HepG2 (cell line): Measurements from ENCODE around the gene TXNRD2. TPM values are rescaled to one million over a fixed set of nuclear protein-coding genes. Genes with fewer than 3 reads are reported as not detected.

ENCODE experiments used
- ATAC-seq: fragments of 200-7000 bp; cut with Tn5 transposase; 3 replicates; pipeline ENCODE4 v1.9.1; 2020; ENCODE audit warnings: mild to moderate bottlenecking, moderate library complexity
- BruUV-seq: library from RNA; stranded (reverse); fragments of 400-500 nt; replicated peaks from 2 replicates; lab custom pipeline; 2021; lab: Mats Ljungman, UMichigan
- CTCF ChIA-PET: fragments of 300-600 bp; formaldehyde crosslinking; extraction: SDS; loops from one replicate; lab custom pipeline; 2021; ENCODE audit warnings: low total read pairs, inconsistent platforms, low intra/inter-chr PET ratio; lab: Yijun Ruan, JAX
- POLR2A ChIA-PET: fragments of 350-600 bp; sonication (Branson Sonifier 250); formaldehyde crosslinking; loops from one replicate; lab custom pipeline; 2020; ENCODE audit warnings: antibody characterized with exemption, inconsistent platforms; lab: Yijun Ruan, JAX
- DNase-seq: peaks from one replicate; pipeline ENCODE4 v3.0.0-alpha.2; 2015; ENCODE audit warnings: low spot score
- FAIRE-seq: peaks from 3 replicates; lab custom pipeline; 2011; peaks lifted over from hg19 to GRCh38; lab: Jason Lieb, UNC
- H2AFZ ChIP-seq: one replicate; pipeline ENCODE4 v1.6.1; 2011; ENCODE audit warnings: low read length, inconsistent platforms
- H3K27ac ChIP-seq: fragments of 300-600 bp; 3 replicates; pipeline ENCODE4 v1.8.0; 2011; ENCODE audit warnings: mixed run types, mild to moderate bottlenecking, mixed read lengths, low read length, inconsistent platforms; ENCODE audit not compliant: insufficient read depth; ENCODE audit errors: extremely low read length
- H3K27me3 ChIP-seq, 2 experiments: fragments of 200-600 bp in 1 of 2; 2 replicates in 1 of 2; 3 replicates in 1 of 2; pipeline versions ENCODE4 v1.6.0 to v1.8.0; 2011; ENCODE audit warnings: low read length in 2 of 2, mild to moderate bottlenecking in 2 of 2, moderate library complexity in 2 of 2, inconsistent platforms in 1 of 2; ENCODE audit not compliant: insufficient read depth in 2 of 2, control insufficient read depth in 1 of 2
- H3K36me3 ChIP-seq, 2 experiments: fragments of 200-600 bp in 1 of 2; replicated peaks in 1 of 2; 2 replicates in 1 of 2; 3 replicates in 1 of 2; pipeline versions ENCODE4 v1.5.1 to v1.8.0; 2011; ENCODE audit warnings: low read length in 2 of 2, inconsistent platforms in 1 of 2; ENCODE audit not compliant: insufficient read depth in 2 of 2, control insufficient read depth in 1 of 2
- H3K4me1 ChIP-seq: 2 replicates; pipeline ENCODE4 v1.5.1; 2012; ENCODE audit warnings: low read length, inconsistent platforms; ENCODE audit not compliant: insufficient read depth
- H3K4me2 ChIP-seq: 2 replicates; pipeline ENCODE4 v1.6.0; 2011; ENCODE audit warnings: low read depth, low read length, inconsistent platforms
- H3K4me3 ChIP-seq, 3 experiments: fragments of 200-600 bp in 1 of 3; sonication (generic), shearing (Covaris generic) in 1 of 3; replicated peaks in 1 of 3; 2 replicates each; pipeline ENCODE4 v1.5.1; 2011 to 2016; ENCODE audit warnings: low read length in 3 of 3, inconsistent platforms in 2 of 3, low read depth in 2 of 3, mild to moderate bottlenecking in 2 of 3, control low read depth in 1 of 3, mixed read lengths in 1 of 3; ENCODE audit not compliant: insufficient read depth in 1 of 3
- H3K79me2 ChIP-seq: one replicate; pipeline ENCODE4 v1.6.1; 2011; ENCODE audit warnings: low read length, inconsistent platforms; ENCODE audit not compliant: insufficient read depth
- H3K9ac ChIP-seq: 2 replicates; pipeline ENCODE4 v1.6.0; 2011; ENCODE audit warnings: mild to moderate bottlenecking, low read depth, low read length, inconsistent platforms; ENCODE audit not compliant: insufficient read depth
- H3K9me3 ChIP-seq: 2 replicates; pipeline ENCODE4 v1.5.1; 2012; ENCODE audit warnings: mild to moderate bottlenecking, low read length
- H4K20me1 ChIP-seq: 2 replicates; pipeline ENCODE4 v1.6.0; 2011; ENCODE audit warnings: inconsistent platforms, mild to moderate bottlenecking, low read length, moderate library complexity; ENCODE audit not compliant: insufficient read depth
- CEBPZ ChIP-seq: IDR thresholded peaks from 2 replicates; pipeline ENCODE4 v1.6.1; 2012; ENCODE audit warnings: low read length, improper control_type of control experiment
- PHF21A ChIP-seq: sonication (generic); formaldehyde crosslinking; IDR thresholded peaks from 2 replicates; pipeline ENCODE4 v1.5.0; 2020; ENCODE audit warnings: mild to moderate bottlenecking, missing genetic modification reagents
- TIGD3 ChIP-seq: sonication (generic); formaldehyde crosslinking; IDR thresholded peaks from 2 replicates; pipeline ENCODE4 v1.5.1; 2020; ENCODE audit warnings: mild to moderate bottlenecking, missing genetic modification reagents, borderline replicate concordance
- ZBTB26 ChIP-seq: IDR thresholded peaks from 2 replicates; pipeline ENCODE4 v1.6.1; 2016; ENCODE audit warnings: missing compliant biosample characterization, missing genetic modification reagents, borderline replicate concordance
- ZFX ChIP-seq: sonication (generic); formaldehyde crosslinking; IDR thresholded peaks from 2 replicates; pipeline ENCODE4 v1.4.0; 2020; ENCODE audit warnings: mild to moderate bottlenecking, low read depth, missing genetic modification reagents, moderate library complexity
- ZNF451 ChIP-seq: sonication (generic); formaldehyde crosslinking; IDR thresholded peaks from 2 replicates; pipeline ENCODE4 v1.5.0; 2020; ENCODE audit warnings: mild to moderate bottlenecking, missing genetic modification reagents
- ZNF503 ChIP-seq: sonication (generic); formaldehyde crosslinking; IDR thresholded peaks from 2 replicates; pipeline ENCODE4 v1.4.0; 2020; ENCODE audit warnings: missing genetic modification reagents
- ZNF543 ChIP-seq: sonication (generic); formaldehyde crosslinking; IDR thresholded peaks from 2 replicates; pipeline ENCODE4 v1.4.0; 2020; ENCODE audit warnings: mild to moderate bottlenecking, missing genetic modification reagents
- ZNF556 ChIP-seq: sonication (generic); formaldehyde crosslinking; IDR thresholded peaks from 2 replicates; pipeline ENCODE4 v1.4.0; 2020; ENCODE audit warnings: mild to moderate bottlenecking, missing genetic modification reagents, borderline replicate concordance
- ZNF570 ChIP-seq: sonication (generic); formaldehyde crosslinking; IDR thresholded peaks from 2 replicates; pipeline ENCODE4 v1.4.0; 2020; ENCODE audit warnings: mild to moderate bottlenecking, missing genetic modification reagents, borderline replicate concordance
- ZNF780A ChIP-seq: sonication (generic); formaldehyde crosslinking; IDR thresholded peaks from 2 replicates; pipeline ENCODE4 v1.8.0; 2022; ENCODE audit warnings: mild to moderate bottlenecking, missing genetic modification reagents, moderate library complexity
- WGBS: methylation state at CpG from one replicate; pipeline ENCODE4 v1.1.6; 2017; ENCODE audit warnings: low lambda C conversion rate; 5-methylcytosine and 5-hydroxymethylcytosine counted together
- in situ Hi-C: cut with HindIII; loops from 2 replicates; pipeline ENCODE4 v1.10.0; 2017; ENCODE audit warnings: low pct_unique_long_range_greater_than_20kb; ENCODE audit not compliant: extremely low pct_ligation_motif_present
- intact Hi-C: fragments of 100-400 bp; cut with micrococcal nuclease; formaldehyde crosslinking; loops from one replicate; pipeline ENCODE4 v1.10.0; 2022; ENCODE audit not compliant: unreplicated experiment
- polyA plus RNA-seq, 8 experiments: library from polyadenylated mRNA; depleted of rRNA in 3 of 8; stranded (reverse) in 7 of 8; unstranded in 1 of 8; fragments of >200 nt; fragmentation: Illumina TruSeq in 4 of 8; extraction: Trizol in 4 of 8; gene quantifications; 2 replicates each; pipeline versions ENCODE4 v1.2.1 to v1.2.3, GENCODE V29; 2011 to 2016; ENCODE audit warnings: low read depth in 4 of 8, missing spikeins in 1 of 8, mixed read lengths in 1 of 8; ENCODE audit not compliant: insufficient read depth in 1 of 8
- total RNA-seq, 5 experiments: library from RNA; depleted of rRNA; stranded (reverse); fragments of >200 nt; fragmentation: Illumina TruSeq; extraction: Trizol; gene quantifications; 2 replicates each; pipeline ENCODE4 v1.2.3, GENCODE V29; 2016; ENCODE audit warnings: low read depth in 1 of 5

Gene TXNRD2
- total and polyA plus RNA-seq, 2 of the 13 experiments (the other 11 are each of a cell fraction or from before 2014, with no cell fraction given), result 17.5 to 18.6 TPM

GRCh38 chr22:19981961-19982920, 40.6 kb upstream of the TXNRD2 start:
- in situ Hi-C loops, result no loop called here

More at GRCh38 chr22:19981961-19982920, 40.6 kb upstream of the TXNRD2 start:
- H4K20me1 ChIP-seq, result peaks cover 9% of the 10 kb centered on the region; the same call in 1 of the 2 replicates
- H3K4me2 ChIP-seq, result no peak overlapping the region
- H3K36me3 ChIP-seq, result peaks cover 1 to 13% of the 10 kb centered on the region in 2 experiments; a peak in 2 of 5 replicates
- no peak overlapping the region for H2AFZ ChIP-seq
- WGBS, result 97% methylated on average over 9 of the region's 16 CpGs
- FAIRE-seq (no peak), DNase-seq (no peak)
- no peak overlapping the region for H3K27ac ChIP-seq
- CTCF ChIA-PET, result no interaction called here
- H3K9me3 ChIP-seq, result no peaks in the 10 kb centered on the region
- intact Hi-C loops, result no loop called here
- BruUV-seq, result no TSS peak
- H3K4me1 ChIP-seq, result peaks cover 14% of the 10 kb centered on the region
- no peaks in the 10 kb centered on the region for H3K27me3 ChIP-seq
- TF ChIP-seq ZNF570 (CRISPR knock-in tag) (no peak), CEBPZ (no peak), ZNF543 (no peak), TIGD3 (CRISPR knock-in tag) (no peak), ZNF780A (CRISPR knock-in tag) (no peak), ZFX (CRISPR knock-in tag) (no peak), ZNF451 (CRISPR knock-in tag) (no peak), ZNF503 (no peak), ZBTB26 (no peak), ZNF556 (CRISPR knock-in tag) (no peak), PHF21A (CRISPR knock-in tag) (no peak)
- TF ChIP-seq, all 625 proteins: peak for 0
- POLR2A ChIA-PET, result no interaction called here
- Histone ChIP-seq H3K79me2 (no peaks in the 10 kb centered on the region), H3K9ac (no peak overlapping the region), H3K4me3 (no peak overlapping the region)
- no peak for ATAC-seq
